ENCODE data around the gene CYP46A1.

DNA sequence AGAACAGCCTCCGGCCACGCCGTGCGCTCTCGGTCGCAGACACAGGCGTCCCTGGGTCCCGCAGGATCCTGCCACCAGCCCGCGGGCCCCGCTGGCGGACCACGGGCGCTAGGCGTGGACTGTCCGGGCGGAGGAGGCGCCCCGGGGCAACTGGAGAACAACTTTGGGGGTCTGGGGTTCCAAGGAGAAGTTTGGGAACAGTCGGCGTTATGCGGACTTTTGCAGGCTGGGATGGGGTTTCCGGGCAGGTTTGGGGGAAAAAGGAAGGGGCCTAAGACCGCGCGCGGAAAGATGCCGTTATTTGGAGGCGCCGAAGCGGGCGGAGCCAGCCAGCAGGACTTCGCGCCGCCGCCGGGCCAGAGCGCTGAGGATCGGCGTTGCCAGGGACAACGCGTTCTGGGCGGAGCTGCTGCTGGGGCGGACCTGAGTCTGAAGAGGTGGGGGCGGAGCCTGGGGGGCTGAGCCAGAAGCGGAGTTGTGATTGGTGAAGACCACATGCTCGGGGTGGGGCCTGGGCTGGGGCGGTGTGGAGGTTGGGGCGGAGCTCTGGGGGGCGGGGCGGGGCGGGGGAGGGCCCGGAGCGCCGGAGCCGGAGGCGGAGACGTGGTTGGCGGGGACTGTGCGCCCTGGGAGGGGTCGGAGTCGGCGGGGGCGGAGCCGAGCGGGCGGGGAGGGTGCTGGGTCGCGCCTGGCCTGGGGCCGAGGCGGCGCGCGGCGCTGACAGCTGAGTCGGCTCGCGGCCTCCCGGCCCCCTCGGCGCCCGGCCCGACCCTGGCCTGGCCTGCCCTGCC is at the start of gene CYP46A1:
- TF ChIP-seq GATA3 (IDR thresholded peaks at IDR 0.05; ENCODE audit: low read depth, low read length) (no peak), GATA2 (IDR thresholded peaks at IDR 0.05; ENCODE audit: low read depth, low read length) (no peak)
